Activated T-helper 2 cell treated with anti-CD3 and anti-CD28 coated beads, Interferon-gamma antibody, Interleukin-2, Interleukin-4, amounts not matched to agents 10 μg/mL and 5 μg/mL and 100 μg/mL, durations not matched to agents 14 hours and 24 hours and 36 hours (primary cell): ENCODE results near the gene LRRC26. TPM values are rescaled to one million over a fixed set of nuclear protein-coding genes. Genes with fewer than 3 reads are reported as not detected.
A peak's percentile ranks its signal among the peaks of the same experiment; 100 is the strongest.

Experiments
- DNase-seq: peaks from one replicate; pipeline ENCODE4 v3.0.0; 2021; ENCODE audit warnings: low spot score
- H3K27ac Mint-ChIP-seq: one replicate; pipeline ENCODE4 v1.8.0; 2021; ENCODE audit warnings: mixed read lengths
- H3K27me3 Mint-ChIP-seq: one replicate; pipeline ENCODE4 v1.8.0; 2021; ENCODE audit warnings: low read depth, mixed read lengths
- H3K36me3 Mint-ChIP-seq: one replicate; pipeline ENCODE4 v1.8.0; 2021; ENCODE audit warnings: low read depth, mixed read lengths
- H3K4me1 Mint-ChIP-seq: one replicate; pipeline ENCODE4 v1.8.0; 2021; ENCODE audit warnings: low read depth, mixed read lengths
- H3K4me3 Mint-ChIP-seq: one replicate; pipeline ENCODE4 v1.8.0; 2021; ENCODE audit warnings: low read depth, mild to moderate bottlenecking, moderate library complexity, mixed read lengths
- H3K9me3 Mint-ChIP-seq: one replicate; pipeline ENCODE4 v1.8.0; 2021; ENCODE audit warnings: mixed read lengths
- intact Hi-C: fragments of 100-400 bp; cut with micrococcal nuclease; formaldehyde crosslinking; loops from one replicate; pipeline ENCODE4 v1.15.1; 2023
- total RNA-seq: library from RNA; stranded (reverse); gene quantifications from 2 replicates; pipeline ENCODE4 v1.2.3, GENCODE V29; 2022

LRRC26 gene
- total RNA-seq, 1 donor from 2014 or later: 0.34 TPM

DNA sequence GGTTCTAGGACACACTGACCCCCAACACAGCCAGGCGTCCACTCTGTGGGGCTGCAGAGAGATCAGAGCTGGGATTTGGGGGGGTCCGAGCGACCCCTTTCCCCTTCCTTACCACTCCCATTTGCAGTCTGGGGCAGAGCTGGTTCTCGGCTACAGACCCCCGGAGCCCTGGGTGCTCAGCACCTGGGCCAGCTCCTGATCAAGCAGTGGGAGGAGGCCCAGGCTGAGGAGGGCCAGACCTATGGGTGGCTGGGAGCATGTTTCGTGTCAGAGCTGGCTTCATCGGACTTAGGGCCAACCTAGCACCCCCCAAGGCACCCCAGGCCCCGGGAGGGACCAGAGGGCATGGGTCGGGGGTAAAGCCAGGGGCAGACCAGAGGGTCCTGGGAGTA is 23.3 kb downstream of the LRRC26 start:
- DNase-seq: no peak
- Mint-ChIP-seq H3K9me3 (no peaks in the 10 kb centered on the region), H3K4me3 (no peak overlapping the region), H3K27ac (no peak overlapping the region), H3K4me1 (peaks cover 4% of the 10 kb centered on the region), H3K27me3 (peaks cover 6% of the 10 kb centered on the region), H3K36me3 (no peaks in the 10 kb centered on the region)
- intact Hi-C loops: no loop called here

DNA sequence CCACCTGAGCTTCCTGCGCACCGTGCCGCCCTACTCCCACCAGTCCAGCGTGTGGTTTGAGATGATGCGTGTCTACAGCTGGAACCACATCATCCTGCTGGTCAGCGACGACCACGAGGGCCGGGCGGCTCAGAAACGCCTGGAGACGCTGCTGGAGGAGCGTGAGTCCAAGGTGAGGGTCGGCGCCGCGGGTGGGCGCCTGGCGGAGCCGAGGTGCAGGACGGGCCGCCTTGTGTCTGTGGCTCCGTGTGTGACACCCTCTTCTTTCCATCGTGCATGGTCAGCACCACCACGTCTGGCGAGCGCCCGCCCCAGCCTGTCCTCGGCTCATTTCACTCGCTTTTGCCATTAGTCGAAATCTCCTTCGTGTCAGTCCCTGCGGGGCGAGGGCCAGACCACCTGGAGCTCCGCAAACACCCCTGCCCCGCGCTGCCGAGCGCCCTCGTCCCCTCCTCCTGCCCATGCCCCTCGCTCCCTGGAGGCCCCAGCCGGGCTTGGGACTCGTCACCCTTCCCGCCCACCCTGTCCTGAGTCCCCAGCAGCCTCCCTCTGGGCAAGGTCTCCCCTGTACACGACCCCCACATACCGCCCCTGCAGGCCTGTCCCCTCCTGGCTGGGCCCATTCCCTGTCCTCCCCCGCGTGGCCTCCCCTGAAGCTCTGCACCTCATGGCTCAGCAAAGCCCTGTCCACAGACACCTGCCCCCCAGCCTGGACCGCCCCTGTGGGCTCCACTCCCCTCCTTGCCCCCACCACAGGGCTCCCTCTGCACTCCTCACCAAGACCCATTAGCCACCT is 23.9 kb downstream of the LRRC26 start:
- DNase-seq: no peak
- Mint-ChIP-seq H3K9me3 (no peaks in the 10 kb centered on the region), H3K27ac (no peak overlapping the region), H3K4me1 (peaks cover under 1% of the 10 kb centered on the region), H3K27me3 (peaks cover 6% of the 10 kb centered on the region), H3K4me3 (no peak overlapping the region), H3K36me3 (no peaks in the 10 kb centered on the region)
- intact Hi-C loops: no loop called here

DNA sequence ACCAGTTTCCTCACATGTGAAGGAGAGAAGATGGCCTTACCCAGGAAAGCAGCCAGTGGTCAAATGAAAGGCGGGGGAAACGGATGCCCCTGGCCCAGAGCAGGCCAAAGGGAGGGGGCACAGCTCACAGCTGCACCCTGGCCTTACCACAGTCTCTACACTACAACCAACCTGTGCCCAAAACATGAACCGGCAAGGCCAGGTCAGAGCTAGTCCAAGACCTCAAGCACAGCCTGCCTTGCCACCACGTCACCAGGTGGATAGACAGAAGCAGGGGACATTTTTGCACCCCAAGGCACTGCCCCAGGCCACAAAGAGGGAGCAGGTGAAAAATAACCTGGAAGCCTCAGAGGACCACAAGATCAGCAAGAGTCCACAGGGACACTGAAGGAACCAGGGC is 26.4 kb downstream of the LRRC26 start:
- Mint-ChIP-seq H3K4me3 (no peak overlapping the region), H3K9me3 (no peaks in the 10 kb centered on the region), H3K36me3 (no peaks in the 10 kb centered on the region), H3K27ac (no peak overlapping the region), H3K4me1 (no peaks in the 10 kb centered on the region), H3K27me3 (peaks cover 22% of the 10 kb centered on the region)
- intact Hi-C loops: no loop called here
- no peak for DNase-seq

DNA sequence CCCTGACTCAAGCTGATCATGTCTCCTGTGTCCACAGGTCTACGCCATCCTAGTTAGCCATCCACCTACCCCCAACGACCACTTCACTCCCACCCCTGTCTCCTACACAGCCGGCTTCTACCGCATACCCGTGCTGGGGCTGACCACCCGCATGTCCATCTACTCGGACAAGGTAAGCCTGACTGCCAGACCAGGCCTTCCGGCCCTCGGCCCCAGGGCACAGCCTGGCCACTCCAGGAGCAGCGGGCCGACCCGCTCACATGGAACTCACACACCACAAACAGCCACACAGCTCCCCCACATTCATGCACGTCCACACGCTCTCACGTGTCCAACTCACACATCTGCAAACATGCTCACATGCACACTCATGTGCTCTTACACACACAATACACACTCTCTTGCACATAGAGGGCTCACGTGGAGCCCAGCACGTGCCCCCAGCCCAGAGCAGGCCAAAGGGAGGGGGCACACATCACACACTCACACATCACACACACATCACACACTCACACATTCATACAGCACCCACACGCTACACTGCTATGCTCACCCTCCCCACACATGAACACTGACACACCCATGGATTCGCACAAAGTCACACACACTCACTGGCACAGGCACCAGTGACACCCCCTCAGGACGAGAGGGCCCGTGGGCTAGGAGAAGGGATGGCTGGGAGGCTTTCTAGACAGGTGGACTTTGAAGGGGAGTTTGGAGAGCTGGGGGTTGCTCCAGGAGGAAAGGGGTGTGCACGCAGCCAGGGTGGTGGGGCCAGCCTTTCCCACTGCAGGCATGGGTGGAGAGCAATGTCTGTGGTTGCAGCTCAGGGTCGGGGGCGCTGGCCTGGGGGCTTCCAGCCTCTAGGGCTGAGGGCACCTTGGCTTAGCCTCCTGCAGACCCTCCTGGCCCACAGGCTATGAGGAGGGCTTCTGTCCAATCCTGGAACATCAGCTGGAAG is 27.6 kb downstream of the LRRC26 start:
- Mint-ChIP-seq H3K4me3 (no peak overlapping the region), H3K36me3 (no peaks in the 10 kb centered on the region), H3K9me3 (no peaks in the 10 kb centered on the region), H3K27ac (no peak overlapping the region), H3K4me1 (no peaks in the 10 kb centered on the region), H3K27me3 (peaks cover 30% of the 10 kb centered on the region)
- intact Hi-C loops: no loop called here
- no peak for DNase-seq

DNA sequence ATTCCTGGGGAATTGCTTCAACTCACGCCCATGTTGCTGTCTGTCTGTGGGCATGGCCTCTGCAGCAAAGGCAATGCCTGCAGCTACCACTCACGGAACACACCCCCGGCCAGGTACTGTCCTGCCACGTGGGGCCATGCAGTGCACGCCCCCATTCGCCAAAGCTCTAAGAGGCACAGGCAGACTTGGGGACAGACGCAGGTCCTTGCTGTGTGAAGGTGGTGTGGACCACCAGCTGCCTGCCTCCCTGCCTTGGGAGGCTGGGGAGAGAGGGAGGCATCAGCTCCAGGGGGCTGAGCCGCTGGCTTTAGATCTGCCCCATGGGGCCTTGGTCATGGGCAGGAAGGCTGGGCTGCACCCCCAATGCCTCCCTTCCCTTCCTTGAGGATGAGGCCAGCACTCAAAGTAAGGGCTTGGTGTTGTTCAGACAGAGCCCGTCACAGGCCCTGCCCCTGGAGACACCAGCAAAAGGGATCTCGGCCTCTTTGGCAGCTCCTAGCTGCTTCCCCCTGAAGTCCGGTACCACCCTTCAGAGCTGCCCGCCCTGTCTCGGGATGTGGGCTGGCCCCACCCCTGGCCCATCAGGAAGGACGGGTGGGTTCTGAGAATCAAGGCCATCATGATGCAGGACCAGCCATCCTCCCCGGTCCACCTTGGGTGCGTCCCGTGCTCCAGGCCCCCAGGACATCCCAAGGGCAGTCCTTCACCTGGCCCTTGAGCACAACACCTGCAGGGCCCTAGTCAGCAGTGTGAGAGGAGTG is 28.6 kb downstream of the LRRC26 start:
- intact Hi-C loops: no loop called here
- no peak overlapping the region for H3K4me3 Mint-ChIP-seq
- H3K27me3 Mint-ChIP-seq: peaks cover 36% of the 10 kb centered on the region
- no peaks in the 10 kb centered on the region for H3K36me3 Mint-ChIP-seq
- H3K9me3 Mint-ChIP-seq: no peaks in the 10 kb centered on the region
- H3K27ac Mint-ChIP-seq: no peak overlapping the region
- no peaks in the 10 kb centered on the region for H3K4me1 Mint-ChIP-seq
- DNase-seq: no peak

DNA sequence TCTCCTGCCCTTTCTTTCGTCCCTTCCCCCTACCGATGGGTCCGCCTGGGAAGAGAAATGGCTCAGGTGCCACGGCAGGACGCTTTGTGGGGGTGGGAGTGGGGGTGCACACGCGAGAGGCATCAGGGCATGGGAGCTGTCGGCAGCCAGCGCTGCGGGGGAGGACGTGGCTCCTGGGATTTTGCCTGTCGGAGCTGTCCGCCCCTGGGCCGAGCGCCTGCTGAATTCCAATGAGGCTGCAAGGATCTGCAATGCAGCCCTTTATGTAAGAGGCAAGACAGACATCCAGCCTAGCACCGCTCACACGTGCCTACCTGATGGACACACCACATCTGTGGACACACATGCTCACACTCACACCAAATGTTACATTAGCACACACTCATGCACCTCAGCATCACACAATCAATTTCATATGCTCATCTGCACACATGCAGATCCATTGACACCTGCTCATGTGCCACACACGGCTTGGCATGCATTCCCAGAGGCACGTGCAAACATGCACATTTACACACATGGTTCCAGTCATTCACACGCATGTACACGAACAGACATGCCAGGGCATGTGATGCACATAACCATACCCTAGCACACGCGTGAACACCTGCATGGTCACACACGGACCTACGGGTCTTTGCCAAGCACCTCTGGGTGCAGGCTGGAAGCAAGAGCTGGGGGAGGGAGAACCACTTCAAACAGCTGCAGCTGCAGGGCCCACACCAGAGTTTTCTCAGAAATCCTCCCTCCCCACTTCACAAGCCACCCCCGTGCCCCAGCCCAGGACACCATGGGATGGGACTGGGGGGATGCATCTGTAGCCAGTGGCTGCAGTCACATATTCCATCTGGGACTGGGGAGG is 29.5 kb downstream of the LRRC26 start:
- H3K4me3 Mint-ChIP-seq: no peak overlapping the region
- intact Hi-C loops: no loop called here
- H3K9me3 Mint-ChIP-seq: no peaks in the 10 kb centered on the region
- H3K4me1 Mint-ChIP-seq: no peaks in the 10 kb centered on the region
- DNase-seq: no peak
- H3K27me3 Mint-ChIP-seq: peaks cover 41% of the 10 kb centered on the region
- no peaks in the 10 kb centered on the region for H3K36me3 Mint-ChIP-seq
- H3K27ac Mint-ChIP-seq: no peak overlapping the region

DNA sequence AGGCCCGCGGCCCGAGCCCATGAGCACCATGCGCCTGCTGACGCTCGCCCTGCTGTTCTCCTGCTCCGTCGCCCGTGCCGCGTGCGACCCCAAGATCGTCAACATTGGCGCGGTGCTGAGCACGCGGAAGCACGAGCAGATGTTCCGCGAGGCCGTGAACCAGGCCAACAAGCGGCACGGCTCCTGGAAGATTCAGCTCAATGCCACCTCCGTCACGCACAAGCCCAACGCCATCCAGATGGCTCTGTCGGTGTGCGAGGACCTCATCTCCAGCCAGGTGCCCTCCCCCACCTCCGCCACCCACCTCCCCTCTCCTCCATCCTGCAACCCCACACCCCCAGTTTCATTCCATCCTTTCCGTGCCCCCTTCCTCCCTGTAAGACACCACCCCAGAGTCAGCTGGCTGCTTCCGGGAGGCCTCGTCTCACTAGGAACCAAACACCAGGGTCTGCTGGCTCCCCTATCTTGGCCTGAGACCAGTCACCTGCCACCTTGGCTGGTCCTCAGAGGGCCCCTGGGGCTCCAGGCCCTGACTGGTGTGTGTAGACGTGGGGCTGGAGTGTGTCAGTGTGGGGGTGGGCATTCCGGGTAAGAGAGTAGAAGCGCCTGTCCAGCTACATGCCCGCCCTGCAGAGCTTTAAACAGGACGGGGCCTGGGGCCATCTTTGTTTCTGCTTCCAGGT is 30.2 kb downstream of the LRRC26 start:
- Mint-ChIP-seq H3K36me3 (no peaks in the 10 kb centered on the region), H3K4me3 (no peak overlapping the region), H3K4me1 (no peaks in the 10 kb centered on the region), H3K9me3 (no peaks in the 10 kb centered on the region), H3K27me3 (peaks cover 42% of the 10 kb centered on the region), H3K27ac (no peak overlapping the region)
- intact Hi-C loops: no loop called here
- DNase-seq: no peak

DNA sequence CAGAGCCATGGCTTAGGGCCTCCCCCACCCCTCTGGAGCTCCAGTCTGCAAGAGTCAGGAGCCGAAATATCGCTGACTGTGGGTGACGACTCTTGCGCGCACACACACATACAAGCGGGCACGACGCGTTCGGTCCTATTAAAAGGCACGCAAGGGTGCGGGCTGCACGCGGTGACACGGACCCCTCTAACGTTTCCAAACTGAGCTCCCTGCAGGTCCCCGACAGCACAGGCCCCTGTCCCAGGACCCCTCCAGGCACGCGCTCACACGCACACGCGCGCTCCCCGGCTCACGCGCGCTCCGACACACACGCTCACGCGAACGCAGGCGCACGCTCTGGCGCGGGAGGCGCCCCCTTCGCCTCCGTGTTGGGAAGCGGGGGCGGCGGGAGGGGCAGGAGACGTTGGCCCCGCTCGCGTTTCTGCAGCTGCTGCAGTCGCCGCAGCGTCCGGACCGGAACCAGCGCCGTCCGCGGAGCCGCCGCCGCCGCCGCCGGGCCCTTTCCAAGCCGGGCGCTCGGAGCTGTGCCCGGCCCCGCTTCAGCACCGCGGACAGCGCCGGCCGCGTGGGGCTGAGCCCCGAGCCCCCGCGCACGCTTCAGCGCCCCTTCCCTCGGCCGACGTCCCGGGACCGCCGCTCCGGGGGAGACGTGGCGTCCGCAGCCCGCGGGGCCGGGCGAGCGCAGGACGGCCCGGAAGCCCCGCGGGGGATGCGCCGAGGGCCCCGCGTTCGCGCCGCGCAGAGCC is 31.0 kb downstream of the LRRC26 start, which contains the start of gene GRIN1:
Gene GRIN1, plus strand, starts transcription at position 433 of the 746 bp plus-strand sequence. CDS start 333 bp downstream, outside the sequence.
- peak; percentile 44 for DNase-seq
- no peaks in the 10 kb centered on the region for H3K9me3 Mint-ChIP-seq
- H3K36me3 Mint-ChIP-seq: no peaks in the 10 kb centered on the region

DNA sequence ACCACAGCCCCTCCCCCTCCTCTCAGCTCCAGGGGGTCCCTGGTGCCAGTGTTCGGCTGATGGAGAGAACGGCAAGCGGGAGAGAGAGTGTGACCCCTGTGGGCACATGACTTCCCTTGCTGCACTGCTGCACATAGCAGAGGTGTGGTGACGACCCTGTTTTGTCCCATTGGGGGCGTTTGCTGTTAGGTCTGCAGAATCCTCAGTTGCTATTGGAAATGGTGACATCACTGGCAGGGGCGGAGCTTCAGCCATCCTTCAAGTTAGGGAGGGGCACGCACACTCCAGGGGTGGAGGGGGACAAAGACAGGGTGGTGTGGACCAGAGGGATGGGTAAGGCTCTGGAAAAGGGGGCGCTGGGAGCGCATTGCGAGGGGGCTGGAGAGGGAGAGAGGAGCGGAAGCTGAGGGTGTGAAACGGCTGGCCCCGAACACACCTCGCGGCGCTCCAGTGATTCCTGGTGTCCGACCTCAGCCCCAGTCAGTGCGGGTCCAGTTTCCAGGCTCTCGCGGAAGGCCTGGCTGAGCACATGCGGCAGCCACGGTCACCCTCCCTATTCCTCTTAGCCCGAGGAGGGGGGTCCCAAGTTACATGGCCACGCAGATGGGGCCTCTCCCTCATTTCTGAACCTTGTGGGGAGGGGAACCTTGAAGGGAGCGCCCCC is 31.7 kb downstream of the LRRC26 start:
- DNase-seq: no peak
- Mint-ChIP-seq H3K27ac (no peak overlapping the region), H3K4me1 (no peaks in the 10 kb centered on the region), H3K27me3 (peaks cover 42% of the 10 kb centered on the region), H3K9me3 (no peaks in the 10 kb centered on the region), H3K4me3 (no peak overlapping the region), H3K36me3 (no peaks in the 10 kb centered on the region)
- intact Hi-C loops: no loop called here

More for the DNA sequence above, 31.0 kb downstream of the LRRC26 start, which contains the start of gene GRIN1:
- H3K4me3 Mint-ChIP-seq: no peak within 1 kb of the TSS
- peaks cover 42% of the 10 kb centered on the region for H3K27me3 Mint-ChIP-seq
- no peaks in the 10 kb centered on the region for H3K4me1 Mint-ChIP-seq
- no peak within 1 kb of the TSS for H3K27ac Mint-ChIP-seq
- intact Hi-C loops: no loop called here

DNA sequence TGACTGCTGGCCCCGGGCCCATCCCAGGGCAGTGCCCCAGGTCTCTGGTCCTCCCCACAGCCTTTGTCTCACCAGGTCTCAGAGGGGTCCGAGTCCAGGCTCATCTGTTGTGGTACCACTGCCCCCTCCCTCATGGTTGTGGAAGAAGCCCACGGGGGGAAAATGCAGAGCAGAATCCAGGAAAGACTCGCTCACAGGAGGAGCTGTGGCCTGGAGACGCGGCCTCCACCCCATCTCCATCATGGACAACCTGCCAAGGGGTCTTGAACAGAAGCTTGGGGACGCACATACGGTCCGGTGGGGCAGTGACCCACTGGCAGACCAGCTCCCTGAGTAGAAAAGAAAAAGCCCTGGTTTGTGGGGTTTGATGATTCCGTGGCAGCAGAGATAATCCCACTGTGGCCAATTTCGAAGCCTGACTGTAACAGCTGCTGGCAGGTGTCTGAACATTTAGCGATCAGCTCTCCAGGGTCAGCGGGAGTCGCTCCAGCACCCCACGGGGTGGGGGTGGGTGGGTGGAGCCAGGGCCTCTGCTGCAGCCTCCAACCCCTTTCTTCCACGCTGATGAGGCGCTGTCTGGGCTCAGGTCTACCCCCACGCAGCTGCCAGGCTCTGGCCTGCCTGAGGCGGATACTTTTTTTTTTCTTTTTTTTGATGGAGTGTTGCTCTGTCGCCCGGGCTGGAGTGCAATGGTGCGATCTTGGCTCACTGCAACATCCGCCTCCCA is 32.8 kb downstream of the LRRC26 start:
- Mint-ChIP-seq H3K9me3 (no peaks in the 10 kb centered on the region), H3K27me3 (peaks cover 41% of the 10 kb centered on the region), H3K27ac (no peak overlapping the region), H3K4me1 (no peaks in the 10 kb centered on the region), H3K36me3 (no peaks in the 10 kb centered on the region), H3K4me3 (no peak overlapping the region)
- intact Hi-C loops: no loop called here
- no peak for DNase-seq
